Esophagus muscularis mucosa (tissue), 3 donors: Measurements from ENCODE around the gene BHLHE41.

Experiments used
- CTCF ChIP-seq, 3 experiments: fragments of 200-600 bp in 2 of 3; fragments of 450-650 bp in 1 of 3; sonication (generic) in 2 of 3; IDR thresholded peaks; one replicate each; pipeline ENCODE4 v1.5.1; 2017 to 2019; ENCODE audit warnings: antibody characterized with exemption in 3 of 3, mild to moderate bottlenecking in 2 of 3, moderate library complexity in 1 of 3
- POLR2AphosphoS5 ChIP-seq, 2 donors: sonication (generic); formaldehyde crosslinking; IDR thresholded peaks; one replicate each; pipeline ENCODE4 v1.6.1; 2017; ENCODE audit warnings: antibody characterized with exemption in 2 of 2

- TF ChIP-seq POLR2AphosphoS5 (IDR thresholded peaks at IDR 0.05) (no peak), CTCF (IDR thresholded peaks at IDR 0.05) (peak; percentile 7 to 16 (median 15))
Measured at GRCh38 chr12:26091822-26092221, 33.0 kb downstream of the BHLHE41 start.
